Calu3 (cell line): ENCODE data around the gene BRIP1. TPM values are rescaled to one million over a fixed set of nuclear protein-coding genes. Genes with fewer than 3 reads are reported as not detected.

Experiments
- BruUV-seq: library from RNA; stranded (reverse); fragments of 400-500 nt; replicated peaks from 2 replicates; lab custom pipeline; 2021; lab: Mats Ljungman, UMichigan
- CTCF ChIA-PET: fragments of 300-600 bp; sonication (Branson Sonifier 250); formaldehyde crosslinking; loops from one replicate; lab custom pipeline; 2022; ENCODE audit warnings: antibody characterized with exemption; lab: Charles Lee
- DNase-seq: peaks from one replicate; pipeline ENCODE4 v3.0.0; 2022
- H3K27ac Mint-ChIP-seq: one replicate; pipeline ENCODE4 v1.8.0; 2022; ENCODE audit warnings: mixed read lengths; ENCODE audit not compliant: unreplicated experiment
- H3K27me3 Mint-ChIP-seq: one replicate; pipeline ENCODE4 v1.8.0; 2022; ENCODE audit warnings: mixed read lengths; ENCODE audit not compliant: unreplicated experiment
- H3K36me3 Mint-ChIP-seq: one replicate; pipeline ENCODE4 v1.8.0; 2022; ENCODE audit warnings: mild to moderate bottlenecking, moderate library complexity, mixed read lengths; ENCODE audit not compliant: insufficient read depth, unreplicated experiment
- H3K4me1 Mint-ChIP-seq: one replicate; pipeline ENCODE4 v1.8.0; 2022; ENCODE audit warnings: mild to moderate bottlenecking, low read depth, mixed read lengths; ENCODE audit not compliant: unreplicated experiment
- H3K4me3 Mint-ChIP-seq: one replicate; pipeline ENCODE4 v1.8.0; 2022; ENCODE audit warnings: mild to moderate bottlenecking, low read depth, moderate library complexity, mixed read lengths; ENCODE audit not compliant: unreplicated experiment
- H3K9me3 Mint-ChIP-seq: one replicate; pipeline ENCODE4 v1.8.0; 2022; ENCODE audit warnings: low read depth, mixed read lengths; ENCODE audit not compliant: unreplicated experiment
- CTCF ChIP-seq: fragments of 200-600 bp; IDR thresholded peaks from one replicate; pipeline ENCODE4 v1.8.0; 2022; ENCODE audit warnings: antibody characterized with exemption; ENCODE audit not compliant: unreplicated experiment
- intact Hi-C: fragments of 100-400 bp; cut with micrococcal nuclease; formaldehyde crosslinking; loops from one replicate; pipeline ENCODE4 v1.10.0; 2022; ENCODE audit not compliant: unreplicated experiment
- total RNA-seq: library from RNA; stranded (reverse); gene quantifications from 2 replicates; pipeline ENCODE4 v1.2.3, GENCODE V29; 2022

The BRIP1 gene
- total RNA-seq, 1 experiment from 2014 or later = 12.3 TPM

- no TSS peak for BruUV-seq
- no peak overlapping the region for H3K27ac Mint-ChIP-seq
- TF ChIP-seq CTCF = no peak
- H3K4me3 Mint-ChIP-seq = no peak overlapping the region
- no peaks in the 10 kb centered on the region for H3K27me3 Mint-ChIP-seq
- intact Hi-C loops = no loop called here
- peaks cover 6% of the 10 kb centered on the region for H3K4me1 Mint-ChIP-seq
- DNase-seq = no peak
- no peaks in the 10 kb centered on the region for H3K36me3 Mint-ChIP-seq
- no peaks in the 10 kb centered on the region for H3K9me3 Mint-ChIP-seq
- CTCF ChIA-PET = no interaction called here
Observed at GRCh38 chr17:61806081-61806828, 57.1 kb downstream of the BRIP1 start.

- no peak for TF ChIP-seq CTCF
- intact Hi-C loops = no loop called here
- Mint-ChIP-seq H3K36me3 (no peaks in the 10 kb centered on the region), H3K4me3 (no peak overlapping the region), H3K27me3 (no peaks in the 10 kb centered on the region), H3K9me3 (no peaks in the 10 kb centered on the region), H3K4me1 (peaks cover 6% of the 10 kb centered on the region), H3K27ac (no peak overlapping the region)
- BruUV-seq = no TSS peak
- CTCF ChIA-PET = no interaction called here
- DNase-seq = no peak
Observed at GRCh38 chr17:61805399-61805798, 57.9 kb downstream of the BRIP1 start.

- TF ChIP-seq CTCF = no peak
- CTCF ChIA-PET = no interaction called here
- DNase-seq = no peak
- Mint-ChIP-seq H3K27ac (no peak overlapping the region), H3K4me1 (peaks cover 6% of the 10 kb centered on the region), H3K9me3 (no peaks in the 10 kb centered on the region), H3K27me3 (no peaks in the 10 kb centered on the region), H3K36me3 (no peaks in the 10 kb centered on the region), H3K4me3 (no peak overlapping the region)
- BruUV-seq = no TSS peak
- intact Hi-C loops = no loop called here
Observed at GRCh38 chr17:61803796-61804195, 59.5 kb downstream of the BRIP1 start.

DNA sequence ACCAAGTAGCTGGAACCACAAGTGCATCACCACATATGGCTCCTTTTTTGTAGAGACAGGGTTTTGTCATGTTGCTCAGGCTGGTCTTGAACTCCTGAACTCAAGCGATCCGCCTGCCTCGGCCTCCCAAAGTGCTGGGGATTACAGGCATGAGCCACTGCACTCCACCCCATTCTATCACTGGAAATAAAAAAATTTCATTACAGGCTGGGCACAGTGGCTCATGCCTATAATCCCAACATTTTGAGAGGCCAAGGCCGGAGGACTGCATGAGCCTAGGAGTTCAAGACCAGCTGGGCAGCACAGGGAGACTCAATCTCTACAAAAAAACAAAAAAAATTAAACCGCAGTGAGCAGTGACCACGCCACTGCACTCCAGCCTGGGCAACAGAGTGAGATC is 60.1 kb downstream of the BRIP1 start:
- TF ChIP-seq CTCF = no peak
- no peak overlapping the region for H3K4me3 Mint-ChIP-seq
- no peaks in the 10 kb centered on the region for H3K27me3 Mint-ChIP-seq
- H3K4me1 Mint-ChIP-seq = peaks cover 6% of the 10 kb centered on the region
- H3K36me3 Mint-ChIP-seq = no peaks in the 10 kb centered on the region
- CTCF ChIA-PET = interaction anchor here (0.7 kb wide), 1 partner anchor 237 kb away, joined by 3 read pairs; no protein-coding TSS in a partner anchor
- H3K9me3 Mint-ChIP-seq = no peaks in the 10 kb centered on the region
- no peak for DNase-seq
- intact Hi-C loops = no loop called here
- H3K27ac Mint-ChIP-seq = no peak overlapping the region
- no TSS peak for BruUV-seq
